HL-60 (cell line): ENCODE results near the gene GMDS.

Experiments
- DNase-seq, 2 experiments: peaks; one replicate each; pipeline ENCODE4 v3.0.0-alpha.2; 2010 to 2020; ENCODE audit warnings: low read depth in 1 of 2, low spot score in 1 of 2
- H3K27ac ChIP-seq: fragments of 250-450 bp; sonication (Bioruptor Pico); replicated peaks from 2 replicates; pipeline ENCODE4 v1.5.1; 2020; ENCODE audit warnings: mild to moderate bottlenecking, moderate library complexity
- H3K27me3 ChIP-seq: fragments of 250-450 bp; sonication (Bioruptor Pico); 2 replicates; pipeline ENCODE4 v1.5.1; 2021; ENCODE audit warnings: mild to moderate bottlenecking, moderate library complexity; ENCODE audit not compliant: insufficient read depth, poor library complexity, severe bottlenecking
- H3K4me3 ChIP-seq: replicated peaks from 2 replicates; pipeline ENCODE4 v1.5.1; 2011; ENCODE audit warnings: mild to moderate bottlenecking, control low read depth, low read length; ENCODE audit not compliant: insufficient read depth
- CTCF ChIP-seq: IDR thresholded peaks from one replicate; pipeline ENCODE4 v1.5.1; 2011; ENCODE audit warnings: low read length, control low read depth, inconsistent platforms; ENCODE audit not compliant: insufficient read depth
- GABPA ChIP-seq: IDR thresholded peaks from 2 replicates; pipeline ENCODE4 v1.6.1; 2012; ENCODE audit warnings: low read depth
- POLR2AphosphoS5 ChIP-seq: IDR thresholded peaks from 2 replicates; pipeline ENCODE4 v1.6.1; 2012; ENCODE audit warnings: low read depth
- SPI1 ChIP-seq: IDR thresholded peaks from 2 replicates; pipeline ENCODE4 v1.6.1; 2012; ENCODE audit warnings: low read depth, mild to moderate bottlenecking, borderline replicate concordance
- TF ChIP-seq, protein P1 (sequence below): IDR thresholded peaks from 2 replicates; pipeline ENCODE4 v1.6.1; 2012; ENCODE audit warnings: low read depth; ENCODE audit not compliant: insufficient replicate concordance

The GMDS gene

GRCh38 chr6:1590580-1590979 is 654.8 kb downstream of the GMDS start:
- DNase-seq, result no peak
- H3K4me3 ChIP-seq, result no peak overlapping the region
- H3K27ac ChIP-seq, result no peak overlapping the region
- TF ChIP-seq GABPA (no peak), SPI1 (no peak), CTCF (no peak), POLR2AphosphoS5 (no peak)
- TF ChIP-seq, protein P1, sequence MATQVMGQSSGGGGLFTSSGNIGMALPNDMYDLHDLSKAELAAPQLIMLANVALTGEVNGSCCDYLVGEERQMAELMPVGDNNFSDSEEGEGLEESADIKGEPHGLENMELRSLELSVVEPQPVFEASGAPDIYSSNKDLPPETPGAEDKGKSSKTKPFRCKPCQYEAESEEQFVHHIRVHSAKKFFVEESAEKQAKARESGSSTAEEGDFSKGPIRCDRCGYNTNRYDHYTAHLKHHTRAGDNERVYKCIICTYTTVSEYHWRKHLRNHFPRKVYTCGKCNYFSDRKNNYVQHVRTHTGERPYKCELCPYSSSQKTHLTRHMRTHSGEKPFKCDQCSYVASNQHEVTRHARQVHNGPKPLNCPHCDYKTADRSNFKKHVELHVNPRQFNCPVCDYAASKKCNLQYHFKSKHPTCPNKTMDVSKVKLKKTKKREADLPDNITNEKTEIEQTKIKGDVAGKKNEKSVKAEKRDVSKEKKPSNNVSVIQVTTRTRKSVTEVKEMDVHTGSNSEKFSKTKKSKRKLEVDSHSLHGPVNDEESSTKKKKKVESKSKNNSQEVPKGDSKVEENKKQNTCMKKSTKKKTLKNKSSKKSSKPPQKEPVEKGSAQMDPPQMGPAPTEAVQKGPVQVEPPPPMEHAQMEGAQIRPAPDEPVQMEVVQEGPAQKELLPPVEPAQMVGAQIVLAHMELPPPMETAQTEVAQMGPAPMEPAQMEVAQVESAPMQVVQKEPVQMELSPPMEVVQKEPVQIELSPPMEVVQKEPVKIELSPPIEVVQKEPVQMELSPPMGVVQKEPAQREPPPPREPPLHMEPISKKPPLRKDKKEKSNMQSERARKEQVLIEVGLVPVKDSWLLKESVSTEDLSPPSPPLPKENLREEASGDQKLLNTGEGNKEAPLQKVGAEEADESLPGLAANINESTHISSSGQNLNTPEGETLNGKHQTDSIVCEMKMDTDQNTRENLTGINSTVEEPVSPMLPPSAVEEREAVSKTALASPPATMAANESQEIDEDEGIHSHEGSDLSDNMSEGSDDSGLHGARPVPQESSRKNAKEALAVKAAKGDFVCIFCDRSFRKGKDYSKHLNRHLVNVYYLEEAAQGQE, result no peak
- peaks cover 25% of the 10 kb centered on the region for H3K27me3 ChIP-seq

- no peak for DNase-seq
- H3K27me3 ChIP-seq, result peaks cover 15% of the 10 kb centered on the region
- TF ChIP-seq CTCF (no peak), POLR2AphosphoS5 (no peak), GABPA (no peak), SPI1 (no peak)
- TF ChIP-seq, protein P1, result no peak
- no peak overlapping the region for H3K4me3 ChIP-seq
- no peak overlapping the region for H3K27ac ChIP-seq
Measured at GRCh38 chr6:1589208-1589607, 656.2 kb downstream of the GMDS start.

GRCh38 chr6:1587977-1588376 is 657.4 kb downstream of the GMDS start:
- TF ChIP-seq GABPA (no peak), POLR2AphosphoS5 (no peak), CTCF (no peak), SPI1 (no peak)
- TF ChIP-seq, protein P1, result no peak
- no peak overlapping the region for H3K27ac ChIP-seq
- peaks cover 8% of the 10 kb centered on the region for H3K27me3 ChIP-seq
- H3K4me3 ChIP-seq, result no peak overlapping the region
- no peak for DNase-seq
